HG03175 (cell line): ENCODE data around the gene NEMF.
"Not testable (repeated sequence)": the region's sequence is repeated elsewhere in the genome, so short reads cannot be mapped to it uniquely, and the experiment has no call there.

Experiments
- ATAC-seq: cut with Tn5 transposase; IDR thresholded peaks from one replicate; pipeline ENCODE4 v1.9.1; 2021; ENCODE audit warnings: mild to moderate bottlenecking, moderate library complexity; ENCODE audit not compliant: unreplicated experiment

The NEMF gene

GRCh38 chr14:49849213-49849847 is 3.3 kb downstream of the NEMF start:
- ATAC-seq, result no peak

GRCh38 chr14:49828640-49829039 is 23.9 kb downstream of the NEMF start:
- no peak for ATAC-seq

- no peak for ATAC-seq
Measured at GRCh38 chr14:49820176-49820575, 32.4 kb downstream of the NEMF start.

GRCh38 chr14:49816844-49817243 is 35.7 kb downstream of the NEMF start:
- no peak for ATAC-seq

- not testable (repeated sequence) for ATAC-seq
Measured at GRCh38 chr14:49816118-49816517, 36.5 kb downstream of the NEMF start.

- ATAC-seq, result no peak
Measured at GRCh38 chr14:49808780-49809179, 43.8 kb downstream of the NEMF start.

GRCh38 chr14:49796025-49796424 is 56.6 kb downstream of the NEMF start:
- ATAC-seq, result no peak

- ATAC-seq, result no peak
Measured at GRCh38 chr14:49792618-49793017, 60.0 kb downstream of the NEMF start.

GRCh38 chr14:49786315-49786714 is 66.3 kb downstream of the NEMF start:
- no peak for ATAC-seq

GRCh38 chr14:49783394-49784014 is 69.1 kb downstream of the NEMF start:
- ATAC-seq, result no peak

GRCh38 chr14:49781040-49781439 is 71.5 kb downstream of the NEMF start:
- not testable (repeated sequence) for ATAC-seq

GRCh38 chr14:49778421-49778820 is 74.2 kb downstream of the NEMF start:
- no peak for ATAC-seq

- ATAC-seq, result no peak
Measured at GRCh38 chr14:49774106-49774505, 78.5 kb downstream of the NEMF start.

- not testable (repeated sequence) for ATAC-seq
Measured at GRCh38 chr14:49771691-49772090, 80.9 kb downstream of the NEMF start.

GRCh38 chr14:49770212-49770817 is 82.3 kb downstream of the NEMF start:
- ATAC-seq, result no peak

GRCh38 chr14:49769581-49770211 is 82.9 kb downstream of the NEMF start:
- ATAC-seq, result no peak

- ATAC-seq, result no peak
Measured at GRCh38 chr14:49769171-49769570, 83.4 kb downstream of the NEMF start.

- ATAC-seq, result peak; percentile 32
Measured at GRCh38 chr14:49768301-49769121, 84.1 kb downstream of the NEMF start.

GRCh38 chr14:49767571-49768300 is 84.9 kb downstream of the NEMF start, which contains the start of gene KLHDC2:
KLHDC2 (plus strand) TSS chr14:49768153; CDS start chr14:49768469, 316 bp downstream.
- peak; percentile 90 for ATAC-seq

GRCh38 chr14:49767270-49767570 is 85.4 kb downstream of the NEMF start:
- no peak for ATAC-seq
